HepG2 (cell line): ENCODE results near the gene ATL2. TPM values are rescaled to one million over a fixed set of nuclear protein-coding genes. Genes with fewer than 3 reads are reported as not detected.

Source experiments
- ARID5B ChIP-seq: IDR thresholded peaks from 2 replicates; pipeline ENCODE4 v1.4.0; 2020; ENCODE audit warnings: mild to moderate bottlenecking, missing genetic modification reagents
- FOXC1 ChIP-seq: sonication (generic); formaldehyde crosslinking; IDR thresholded peaks from 2 replicates; pipeline ENCODE4 v1.8.0; 2022; ENCODE audit warnings: mild to moderate bottlenecking, missing genetic modification reagents, borderline replicate concordance
- GATAD2A ChIP-seq: IDR thresholded peaks from 2 replicates; pipeline ENCODE4 v1.6.1; 2016
- GPBP1L1 ChIP-seq: sonication (generic); formaldehyde crosslinking; IDR thresholded peaks from 2 replicates; pipeline ENCODE4 v1.5.0; 2020; ENCODE audit warnings: mild to moderate bottlenecking, missing genetic modification reagents
- GPN1 ChIP-seq: sonication (generic); formaldehyde crosslinking; IDR thresholded peaks from 2 replicates; pipeline ENCODE4 v1.5.1; 2020; ENCODE audit warnings: missing genetic modification reagents, borderline replicate concordance
- HNRNPLL ChIP-seq: fragments of 200-400 bp; formaldehyde crosslinking; IDR thresholded peaks from 2 replicates; pipeline ENCODE4 v1.6.1; 2017; ENCODE audit warnings: mild to moderate bottlenecking, low read depth, low read length; ENCODE audit not compliant: poor library complexity, severe bottlenecking
- PAXIP1 ChIP-seq: sonication (generic); formaldehyde crosslinking; conservative IDR thresholded peaks from 2 replicates; pipeline ENCODE4 v1.4.0; 2020; ENCODE audit warnings: mild to moderate bottlenecking, missing genetic modification reagents, moderate library complexity
- RARG ChIP-seq: sonication (generic); formaldehyde crosslinking; IDR thresholded peaks from 2 replicates; pipeline ENCODE4 v1.4.0; 2020; ENCODE audit warnings: low read depth, mild to moderate bottlenecking, missing genetic modification reagents
- RNF2 ChIP-seq: fragments of 450-650 bp; conservative IDR thresholded peaks from 2 replicates; pipeline ENCODE4 v1.6.1; 2016; ENCODE audit warnings: low read depth
- SAP130 ChIP-seq: IDR thresholded peaks from 2 replicates; pipeline ENCODE4 v1.6.1; 2016; ENCODE audit warnings: low read depth
- SIX4 ChIP-seq: sonication (generic); formaldehyde crosslinking; IDR thresholded peaks from 2 replicates; pipeline ENCODE4 v1.4.0; 2020; ENCODE audit warnings: missing genetic modification reagents
- SP5 ChIP-seq: IDR thresholded peaks from 2 replicates; pipeline ENCODE4 v1.6.1; 2016; ENCODE audit warnings: low read depth, borderline replicate concordance
- SRF ChIP-seq: IDR thresholded peaks from 2 replicates; pipeline ENCODE4 v1.6.1; 2011; ENCODE audit warnings: mild to moderate bottlenecking, low read depth, low read length, moderate library complexity
- TERF1 ChIP-seq: sonication (generic); formaldehyde crosslinking; IDR thresholded peaks from 2 replicates; pipeline ENCODE4 v1.8.0; 2022; ENCODE audit warnings: mild to moderate bottlenecking, missing genetic modification reagents, moderate library complexity
- ZBTB7B ChIP-seq: sonication (generic); formaldehyde crosslinking; IDR thresholded peaks from 2 replicates; pipeline ENCODE4 v1.4.0; 2020; ENCODE audit warnings: missing genetic modification reagents
- ZNF20 ChIP-seq: sonication (generic); formaldehyde crosslinking; IDR thresholded peaks from 2 replicates; pipeline ENCODE4 v1.4.0; 2020; ENCODE audit warnings: mild to moderate bottlenecking, moderate library complexity, missing genetic modification reagents
- ZNF232 ChIP-seq: sonication (generic); formaldehyde crosslinking; IDR thresholded peaks from 2 replicates; pipeline ENCODE4 v1.4.0; 2020; ENCODE audit warnings: missing genetic modification reagents, borderline replicate concordance
- ZNF660 ChIP-seq: sonication (generic); formaldehyde crosslinking; IDR thresholded peaks from 2 replicates; pipeline ENCODE4 v1.5.1; 2020; ENCODE audit warnings: mild to moderate bottlenecking, low read depth, missing genetic modification reagents, borderline replicate concordance
- ZNF674 ChIP-seq: sonication (generic); formaldehyde crosslinking; IDR thresholded peaks from 2 replicates; pipeline ENCODE4 v1.5.0; 2020; ENCODE audit warnings: low read depth, mild to moderate bottlenecking, missing genetic modification reagents
- polyA plus RNA-seq, 8 experiments: library from polyadenylated mRNA; depleted of rRNA in 3 of 8; stranded (reverse) in 7 of 8; unstranded in 1 of 8; fragments of >200 nt; fragmentation: Illumina TruSeq in 4 of 8; extraction: Trizol in 4 of 8; gene quantifications; 2 replicates each; pipeline versions ENCODE4 v1.2.1 to v1.2.3, GENCODE V29; 2011 to 2016; ENCODE audit warnings: low read depth in 4 of 8, missing spikeins in 1 of 8, mixed read lengths in 1 of 8; ENCODE audit not compliant: insufficient read depth in 1 of 8
- total RNA-seq, 5 experiments: library from RNA; depleted of rRNA; stranded (reverse); fragments of >200 nt; fragmentation: Illumina TruSeq; extraction: Trizol; gene quantifications; 2 replicates each; pipeline ENCODE4 v1.2.3, GENCODE V29; 2016; ENCODE audit warnings: low read depth in 1 of 5

Gene ATL2
- total and polyA plus RNA-seq, 2 of the 13 experiments (the other 11 are each of a cell fraction or from before 2014, with no cell fraction given), result 56.5 to 119 TPM

GRCh38 chr2:38277245-38278116 is 99.6 kb downstream of the ATL2 start (continued):
- no peak for TF ChIP-seq TERF1 (CRISPR knock-in tag)
- no peak for TF ChIP-seq ZNF20 (CRISPR knock-in tag)
- no peak for TF ChIP-seq GPN1 (CRISPR knock-in tag)
- no peak for TF ChIP-seq ZNF232 (CRISPR knock-in tag)
- TF ChIP-seq ZBTB7B (CRISPR knock-in tag), result no peak
- TF ChIP-seq RNF2, result no peak
- no peak for TF ChIP-seq SAP130 (CRISPR knock-in tag)
- no peak for TF ChIP-seq GPBP1L1
- TF ChIP-seq FOXC1, result no peak
- TF ChIP-seq SP5 (CRISPR knock-in tag), result no peak
- no peak for TF ChIP-seq ZNF660 (CRISPR knock-in tag)
- peak; percentile 62 for TF ChIP-seq ARID5B (CRISPR knock-in tag)
- TF ChIP-seq ZNF674, result no peak
- TF ChIP-seq SRF, result no peak
- TF ChIP-seq SIX4, result peak; percentile 65; the same call in 1 of the 2 replicates
- no peak for TF ChIP-seq RARG (CRISPR knock-in tag)
- peak; percentile 58 for TF ChIP-seq GATAD2A (CRISPR knock-in tag)
- 0 out of 2 replicates have a peak, but pooled peaks have one; percentile 15 for TF ChIP-seq PAXIP1 (CRISPR knock-in tag)
- no peak for TF ChIP-seq HNRNPLL
